Natural killer cell (primary cell): ENCODE results near the gene MYO1E. TPM values are rescaled to one million over a fixed set of nuclear protein-coding genes. Genes with fewer than 3 reads are reported as not detected.

ENCODE experiments used
- ATAC-seq, 3 donors: fragments of 150-1000 bp in 2 of 3; fragments of 200-7000 bp in 1 of 3; cut with Tn5 transposase; 1 replicate in 1 of 3; 2 replicates in 2 of 3; pipeline ENCODE4 v1.10.0; 2021; ENCODE audit warnings: mild to moderate bottlenecking in 2 of 3, moderate library complexity in 2 of 3
- DNase-seq, 2 donors: peaks; one replicate each; pipeline versions ENCODE4 v3.0.0 to v3.0.0-alpha.2; 2013 to 2021; ENCODE audit warnings: mixed read lengths in 1 of 2
- H3K27ac ChIP-seq: one replicate; pipeline ENCODE4 v1.5.1; 2013; ENCODE audit warnings: mild to moderate bottlenecking, low read length
- H3K27me3 ChIP-seq: one replicate; pipeline ENCODE4 v1.6.1; 2013; ENCODE audit warnings: low read length; ENCODE audit not compliant: control insufficient read depth, insufficient read depth
- H3K36me3 ChIP-seq: one replicate; pipeline ENCODE4 v1.6.1; 2013; ENCODE audit warnings: low read length; ENCODE audit not compliant: control insufficient read depth, insufficient read depth
- H3K4me1 ChIP-seq: one replicate; pipeline ENCODE4 v1.6.1; 2013; ENCODE audit warnings: low read length; ENCODE audit not compliant: control insufficient read depth, insufficient read depth
- H3K4me3 ChIP-seq: one replicate; pipeline ENCODE4 v1.5.1; 2013; ENCODE audit warnings: low read length
- H3K9me3 ChIP-seq: one replicate; pipeline ENCODE4 v1.6.1; 2013; ENCODE audit warnings: low read length; ENCODE audit not compliant: control insufficient read depth, insufficient read depth
- H3K27ac Mint-ChIP-seq, 2 donors: one replicate each; pipeline ENCODE4 v1.8.0; 2022; ENCODE audit warnings: mild to moderate bottlenecking in 2 of 2, mixed read lengths in 2 of 2, moderate library complexity in 1 of 2
- H3K27me3 Mint-ChIP-seq, 2 donors: one replicate each; pipeline ENCODE4 v1.8.0; 2022; ENCODE audit warnings: low read depth in 2 of 2, mixed read lengths in 2 of 2
- H3K36me3 Mint-ChIP-seq: one replicate; pipeline ENCODE4 v1.8.0; 2022; ENCODE audit warnings: mixed read lengths
- H3K4me1 Mint-ChIP-seq, 2 donors: one replicate each; pipeline ENCODE4 v1.8.0; 2022; ENCODE audit warnings: mixed read lengths in 2 of 2
- H3K4me3 Mint-ChIP-seq: one replicate; pipeline ENCODE4 v1.8.0; 2022; ENCODE audit warnings: mild to moderate bottlenecking, moderate library complexity, mixed read lengths
- H3K9me3 Mint-ChIP-seq, 2 donors: one replicate each; pipeline ENCODE4 v1.8.0; 2022; ENCODE audit warnings: mixed read lengths in 2 of 2
- WGBS: methylation state at CpG from one replicate; pipeline ENCODE4 v1.1.7; 2013; ENCODE audit warnings: missing lambda C conversion rate; ENCODE audit not compliant: insufficient coverage; 5-methylcytosine and 5-hydroxymethylcytosine counted together
- intact Hi-C: fragments of 100-400 bp; cut with micrococcal nuclease; formaldehyde crosslinking; loops from one replicate; pipeline ENCODE4 v1.14.2; 2022
- total RNA-seq, 4 donors: library from RNA; stranded (reverse); fragments of 120-200 nt in 1 of 4; gene quantifications; one replicate each; pipeline versions ENCODE4 v1.2.3 to v1.2.4, GENCODE V29; 2013 to 2022
- TF ChIP-seq, protein P1 (sequence below): fragments of 200-600 bp; IDR thresholded peaks from one replicate; pipeline ENCODE4 v1.8.0; 2022; ENCODE audit warnings: antibody characterized with exemption

The MYO1E gene
- total RNA-seq, 3 donors from 2014 or later (not counting 1 experiment from before 2014, with no cell fraction given), result 16.1 to 39.4 (median 22.7) TPM

DNA sequence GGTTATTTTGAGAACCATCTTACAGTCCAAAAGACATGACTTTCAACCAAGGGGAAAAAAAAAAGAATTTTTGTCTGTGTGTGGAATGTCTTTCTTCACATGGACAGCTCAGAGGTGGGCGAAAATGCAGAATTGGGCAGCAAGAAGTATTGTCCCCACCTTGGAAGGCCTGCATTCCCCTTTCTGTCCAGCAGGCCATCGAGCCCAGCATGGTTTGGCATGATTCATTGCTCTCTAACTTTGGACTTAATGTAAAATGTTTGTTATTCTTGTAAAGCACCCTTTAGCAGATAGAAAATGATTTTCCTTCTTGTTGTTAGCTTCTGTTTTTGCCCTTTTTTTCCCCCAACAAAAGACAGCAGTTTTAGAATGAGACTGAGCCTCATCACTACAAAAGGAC is 12.4 kb downstream of the MYO1E start:
- H3K27ac ChIP-seq, result no peak overlapping the region
- Mint-ChIP-seq H3K27ac (no peak overlapping the region), H3K4me1 (peaks cover 5 to 7% of the 10 kb centered on the region in 2 donors), H3K27me3 (no peaks in the 10 kb centered on the region), H3K4me3 (no peak overlapping the region), H3K36me3 (no peaks in the 10 kb centered on the region), H3K9me3 (no peaks in the 10 kb centered on the region)
- no peaks in the 10 kb centered on the region for H3K36me3 ChIP-seq
- no peaks in the 10 kb centered on the region for H3K9me3 ChIP-seq
- H3K4me3 ChIP-seq, result no peak overlapping the region
- TF ChIP-seq, protein P1, sequence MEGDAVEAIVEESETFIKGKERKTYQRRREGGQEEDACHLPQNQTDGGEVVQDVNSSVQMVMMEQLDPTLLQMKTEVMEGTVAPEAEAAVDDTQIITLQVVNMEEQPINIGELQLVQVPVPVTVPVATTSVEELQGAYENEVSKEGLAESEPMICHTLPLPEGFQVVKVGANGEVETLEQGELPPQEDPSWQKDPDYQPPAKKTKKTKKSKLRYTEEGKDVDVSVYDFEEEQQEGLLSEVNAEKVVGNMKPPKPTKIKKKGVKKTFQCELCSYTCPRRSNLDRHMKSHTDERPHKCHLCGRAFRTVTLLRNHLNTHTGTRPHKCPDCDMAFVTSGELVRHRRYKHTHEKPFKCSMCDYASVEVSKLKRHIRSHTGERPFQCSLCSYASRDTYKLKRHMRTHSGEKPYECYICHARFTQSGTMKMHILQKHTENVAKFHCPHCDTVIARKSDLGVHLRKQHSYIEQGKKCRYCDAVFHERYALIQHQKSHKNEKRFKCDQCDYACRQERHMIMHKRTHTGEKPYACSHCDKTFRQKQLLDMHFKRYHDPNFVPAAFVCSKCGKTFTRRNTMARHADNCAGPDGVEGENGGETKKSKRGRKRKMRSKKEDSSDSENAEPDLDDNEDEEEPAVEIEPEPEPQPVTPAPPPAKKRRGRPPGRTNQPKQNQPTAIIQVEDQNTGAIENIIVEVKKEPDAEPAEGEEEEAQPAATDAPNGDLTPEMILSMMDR, result no peak
- peaks cover under 1% of the 10 kb centered on the region for H3K4me1 ChIP-seq
- intact Hi-C loops, result no loop called here
- no peaks in the 10 kb centered on the region for H3K27me3 ChIP-seq
- DNase-seq, result no peak
- no peak for ATAC-seq
- WGBS, result 98% methylated on average over 2 of the region's 2 CpGs

DNA sequence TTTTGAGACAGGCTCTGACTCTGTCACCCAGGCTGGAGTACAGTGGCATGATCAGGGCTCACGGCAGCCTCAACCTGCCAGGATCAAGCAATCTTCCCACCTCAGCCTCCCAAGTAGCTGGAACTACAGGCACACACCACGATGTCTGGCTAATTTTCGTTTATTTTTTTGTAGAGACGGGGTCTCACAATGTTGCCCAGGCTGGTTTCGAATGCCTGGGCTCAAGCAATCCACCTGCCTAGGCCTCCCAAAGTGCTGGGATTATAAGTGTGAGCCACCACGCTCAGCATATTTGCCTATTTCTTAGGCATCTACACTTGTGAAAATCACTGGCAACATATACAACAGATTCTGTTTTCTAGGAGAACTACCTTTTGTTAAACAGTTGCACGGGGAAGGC is 16.9 kb downstream of the MYO1E start:
- intact Hi-C loops, result no loop called here
- Mint-ChIP-seq H3K27me3 (peaks cover 0 to 6% of the 10 kb centered on the region in 2 donors), H3K9me3 (no peaks in the 10 kb centered on the region), H3K27ac (no peak overlapping the region), H3K4me1 (peaks cover 24 to 28% of the 10 kb centered on the region in 2 donors), H3K4me3 (peak overlapping the region; percentile 68), H3K36me3 (no peaks in the 10 kb centered on the region)
- DNase-seq (no peak), ATAC-seq (no peak)
- Histone ChIP-seq H3K9me3 (no peaks in the 10 kb centered on the region), H3K27ac (no peak overlapping the region), H3K36me3 (no peaks in the 10 kb centered on the region), H3K27me3 (no peaks in the 10 kb centered on the region), H3K4me3 (no peak overlapping the region), H3K4me1 (peaks cover 17% of the 10 kb centered on the region)
- 92% methylated on average over 7 of the region's 7 CpGs for WGBS
- TF ChIP-seq, protein P1, result no peak

DNA sequence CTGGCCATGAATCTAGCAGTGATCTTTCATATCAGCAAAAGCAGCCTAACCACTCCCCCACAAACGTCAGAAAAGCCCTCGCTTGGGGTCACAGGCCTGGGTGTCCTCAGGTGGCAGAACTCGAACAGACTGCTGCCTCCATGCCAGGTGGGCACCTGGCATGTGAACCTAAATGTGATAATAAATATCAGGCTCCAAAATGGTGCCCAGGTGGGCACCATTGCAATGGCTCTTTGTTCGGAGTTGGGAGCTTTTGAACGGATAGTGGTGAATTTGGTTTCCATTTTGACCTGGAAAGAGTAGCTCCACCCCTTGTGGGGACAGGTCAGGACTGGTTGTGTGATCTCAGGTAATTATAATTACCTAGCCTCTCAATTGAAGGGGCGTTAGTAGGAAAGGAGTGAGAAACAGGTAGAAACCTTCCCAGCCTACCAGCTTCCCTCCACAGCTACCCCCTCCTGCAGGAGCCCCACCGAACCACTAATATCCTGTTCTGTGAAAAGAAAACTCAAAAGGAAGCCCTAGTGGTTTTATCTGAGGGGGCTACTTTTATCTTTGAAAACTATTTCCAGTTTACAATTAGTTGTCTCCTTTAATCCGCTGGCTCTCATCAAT is 18.1 kb downstream of the MYO1E start:
- ATAC-seq, result no peak
- Histone ChIP-seq H3K27ac (peak overlapping the region; percentile 12), H3K27me3 (no peaks in the 10 kb centered on the region), H3K4me3 (no peak overlapping the region), H3K9me3 (no peaks in the 10 kb centered on the region), H3K4me1 (peaks cover 17% of the 10 kb centered on the region), H3K36me3 (no peaks in the 10 kb centered on the region)
- TF ChIP-seq, protein P1, result no peak
- H3K4me1 Mint-ChIP-seq, result peaks cover 26 to 33% of the 10 kb centered on the region in 2 donors
- WGBS, result 59% methylated on average over 6 of the region's 8 CpGs
- intact Hi-C loops, result no loop called here
- H3K9me3 Mint-ChIP-seq, result no peaks in the 10 kb centered on the region
- H3K27me3 Mint-ChIP-seq, result peaks cover 0 to 10% of the 10 kb centered on the region in 2 donors
- H3K36me3 Mint-ChIP-seq, result no peaks in the 10 kb centered on the region
- H3K4me3 Mint-ChIP-seq, result peak overlapping the region; percentile 68
- no peak for DNase-seq
- H3K27ac Mint-ChIP-seq, result peak overlapping the region in 1 of 2 donors; percentile 41

DNA sequence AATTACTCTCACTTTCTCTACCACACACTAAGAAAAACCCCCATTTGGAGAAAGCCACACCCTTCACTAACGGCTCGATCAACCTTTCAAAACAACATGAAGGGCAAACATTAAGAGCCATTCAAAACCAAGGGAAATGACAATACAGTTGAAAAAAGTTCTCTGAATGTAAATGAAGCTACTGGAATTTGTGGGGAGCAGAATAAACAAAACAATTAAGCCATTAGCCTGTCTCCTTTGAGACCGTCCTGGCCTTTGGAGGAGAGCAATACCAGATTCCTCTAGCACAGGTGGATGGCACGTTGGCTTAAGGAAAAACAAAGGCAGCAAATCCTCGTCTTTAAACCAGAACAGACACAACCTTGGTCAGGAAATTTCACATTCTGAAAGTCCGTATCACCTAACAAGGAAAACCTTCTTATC is 18.7 kb downstream of the MYO1E start:
- Histone ChIP-seq H3K4me3 (no peak overlapping the region), H3K4me1 (peaks cover 17% of the 10 kb centered on the region), H3K9me3 (no peaks in the 10 kb centered on the region), H3K27ac (peak overlapping the region; percentile 12), H3K27me3 (no peaks in the 10 kb centered on the region), H3K36me3 (no peaks in the 10 kb centered on the region)
- intact Hi-C loops, result no loop called here
- DNase-seq (peak in 1 of 2 donors; percentile 32), ATAC-seq (no peak)
- Mint-ChIP-seq H3K27ac (peak overlapping the region in 1 of 2 donors; percentile 41), H3K4me3 (peak overlapping the region; percentile 68), H3K9me3 (no peaks in the 10 kb centered on the region), H3K27me3 (peaks cover 0 to 10% of the 10 kb centered on the region in 2 donors), H3K4me1 (peaks cover 28 to 33% of the 10 kb centered on the region in 2 donors), H3K36me3 (no peaks in the 10 kb centered on the region)
- TF ChIP-seq, protein P1, result no peak
- WGBS, result 56% methylated on average over 6 of the region's 6 CpGs
